Measurements from ENCODE around the gene TNS1. TPM values are rescaled to one million over a fixed set of nuclear protein-coding genes. Genes with fewer than 3 reads are reported as not detected.

Gene TNS1
- total RNA-seq, 1 experiment from 2014 or later, result 6.2 TPM

DNA sequence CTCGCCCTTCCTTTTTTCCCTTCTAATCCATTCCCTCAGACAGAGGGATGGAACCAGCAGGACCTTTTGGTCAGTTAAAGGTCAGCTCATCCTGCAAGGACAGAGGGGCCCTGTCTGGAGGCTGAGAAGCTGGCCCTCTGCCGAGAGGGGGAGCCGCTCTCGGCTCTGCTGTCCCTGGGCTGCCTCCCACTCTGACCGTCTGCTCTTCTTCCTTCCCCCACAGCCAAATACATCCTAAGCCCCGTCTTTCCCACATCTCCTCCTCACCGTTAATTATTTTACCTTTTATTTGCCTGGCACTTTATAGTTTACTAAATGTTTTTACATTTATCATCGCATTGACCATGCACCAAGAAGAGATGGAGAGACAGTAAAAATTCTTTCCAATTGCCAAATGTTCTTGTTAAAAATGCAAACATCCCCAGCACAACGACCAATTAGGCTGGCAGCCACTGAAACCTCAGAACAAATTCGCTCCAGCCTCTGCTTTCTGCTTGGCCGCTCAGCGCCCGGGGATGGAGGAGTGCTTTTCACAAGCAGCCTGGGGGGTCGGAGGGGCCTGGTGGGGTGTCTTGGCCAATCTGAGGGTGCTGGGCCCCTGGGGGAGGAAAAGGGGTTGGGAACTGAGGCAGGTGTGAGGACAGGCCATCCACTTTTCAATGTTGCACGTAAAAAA lies 123.7 kb downstream of the TNS1 start (continued):
- TF ChIP-seq POLR2AphosphoS5 (IDR thresholded peaks at IDR 0.05; ENCODE audit: low read depth, low read length), result no peak
- TF ChIP-seq SP1 (IDR thresholded peaks at IDR 0.05; ENCODE audit: low read depth), result no peak
- TF ChIP-seq CEBPB (IDR thresholded peaks at IDR 0.05; ENCODE audit: low read depth), result no peak
- TF ChIP-seq, protein P1, sequence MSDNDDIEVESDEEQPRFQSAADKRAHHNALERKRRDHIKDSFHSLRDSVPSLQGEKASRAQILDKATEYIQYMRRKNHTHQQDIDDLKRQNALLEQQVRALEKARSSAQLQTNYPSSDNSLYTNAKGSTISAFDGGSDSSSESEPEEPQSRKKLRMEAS (IDR thresholded peaks at IDR 0.05), result no peak
- no peak for TF ChIP-seq SRF (IDR thresholded peaks at IDR 0.05; ENCODE audit: low read depth)
- no peak for TF ChIP-seq POLR2A (IDR thresholded peaks at IDR 0.05; ENCODE audit: borderline replicate concordance, extremely low read depth, insufficient read depth, insufficient read length)
- TF ChIP-seq ZNF274 (IDR thresholded peaks at IDR 0.05; ENCODE audit: low read depth, low read length), result no peak
- no peak for TF ChIP-seq CBX3 (IDR thresholded peaks at IDR 0.05; ENCODE audit: low read depth)
- TF ChIP-seq, protein P2, sequence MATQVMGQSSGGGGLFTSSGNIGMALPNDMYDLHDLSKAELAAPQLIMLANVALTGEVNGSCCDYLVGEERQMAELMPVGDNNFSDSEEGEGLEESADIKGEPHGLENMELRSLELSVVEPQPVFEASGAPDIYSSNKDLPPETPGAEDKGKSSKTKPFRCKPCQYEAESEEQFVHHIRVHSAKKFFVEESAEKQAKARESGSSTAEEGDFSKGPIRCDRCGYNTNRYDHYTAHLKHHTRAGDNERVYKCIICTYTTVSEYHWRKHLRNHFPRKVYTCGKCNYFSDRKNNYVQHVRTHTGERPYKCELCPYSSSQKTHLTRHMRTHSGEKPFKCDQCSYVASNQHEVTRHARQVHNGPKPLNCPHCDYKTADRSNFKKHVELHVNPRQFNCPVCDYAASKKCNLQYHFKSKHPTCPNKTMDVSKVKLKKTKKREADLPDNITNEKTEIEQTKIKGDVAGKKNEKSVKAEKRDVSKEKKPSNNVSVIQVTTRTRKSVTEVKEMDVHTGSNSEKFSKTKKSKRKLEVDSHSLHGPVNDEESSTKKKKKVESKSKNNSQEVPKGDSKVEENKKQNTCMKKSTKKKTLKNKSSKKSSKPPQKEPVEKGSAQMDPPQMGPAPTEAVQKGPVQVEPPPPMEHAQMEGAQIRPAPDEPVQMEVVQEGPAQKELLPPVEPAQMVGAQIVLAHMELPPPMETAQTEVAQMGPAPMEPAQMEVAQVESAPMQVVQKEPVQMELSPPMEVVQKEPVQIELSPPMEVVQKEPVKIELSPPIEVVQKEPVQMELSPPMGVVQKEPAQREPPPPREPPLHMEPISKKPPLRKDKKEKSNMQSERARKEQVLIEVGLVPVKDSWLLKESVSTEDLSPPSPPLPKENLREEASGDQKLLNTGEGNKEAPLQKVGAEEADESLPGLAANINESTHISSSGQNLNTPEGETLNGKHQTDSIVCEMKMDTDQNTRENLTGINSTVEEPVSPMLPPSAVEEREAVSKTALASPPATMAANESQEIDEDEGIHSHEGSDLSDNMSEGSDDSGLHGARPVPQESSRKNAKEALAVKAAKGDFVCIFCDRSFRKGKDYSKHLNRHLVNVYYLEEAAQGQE (IDR thresholded peaks at IDR 0.05; ENCODE audit: low read depth), result no peak

DNA sequence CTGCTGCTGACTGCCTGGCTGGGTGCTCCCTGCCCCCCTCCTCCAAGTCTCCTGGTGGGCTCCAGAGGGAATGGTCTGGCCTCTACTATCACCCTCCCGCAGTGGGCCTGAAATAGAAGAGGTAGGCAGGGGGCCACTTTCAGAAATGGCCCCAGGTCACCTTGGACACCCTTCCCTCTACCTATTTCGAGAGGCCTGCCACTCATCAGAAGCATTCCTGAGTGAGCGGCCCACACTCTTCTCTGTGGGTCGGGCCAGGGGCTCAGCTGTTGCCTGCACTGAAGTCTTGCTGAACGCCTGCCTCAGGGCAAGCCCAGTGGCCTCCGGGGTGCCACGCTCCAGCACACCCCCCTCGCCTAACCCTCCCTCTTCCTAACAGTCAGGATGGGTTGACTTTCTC lies 124.9 kb downstream of the TNS1 start:
- CTCF ChIA-PET, result no interaction called here
- H3K4me2 ChIP-seq (ENCODE audit: low read length), result no peak overlapping the region

More for the DNA sequence above, 124.9 kb downstream of the TNS1 start:
- Histone ChIP-seq H3K9me2 (ENCODE audit: insufficient read depth) (no peaks in the 10 kb centered on the region), H3K4me3 (replicated peaks in 1 of 2; ENCODE audit: low read depth in 1 of 2, low read length in 2 of 2) (no peak overlapping the region), H3K27me3 (ENCODE audit: insufficient read depth, low read length) (no peaks in the 10 kb centered on the region), H4K20me1 (ENCODE audit: insufficient read depth) (no peaks in the 10 kb centered on the region), H3K9ac (ENCODE audit: low read length) (no peak overlapping the region), H3K36me3 (ENCODE audit: control insufficient read depth in 1 of 2, insufficient read depth in 2 of 2, low read length in 2 of 2) (no peaks in the 10 kb centered on the region), H3K79me2 (ENCODE audit: insufficient read depth, low read length) (no peaks in the 10 kb centered on the region), H3K9me3 (ENCODE audit: control insufficient read depth in 1 of 2, insufficient read depth in 1 of 2, low read depth in 1 of 2, low read length in 2 of 2) (no peaks in the 10 kb centered on the region), H2AFZ (ENCODE audit: low read depth, low read length, poor library complexity, severe bottlenecking) (no peak overlapping the region), H3K27ac (ENCODE audit: low read depth, low read length) (no peak overlapping the region), H3K4me1 (ENCODE audit: control insufficient read depth in 1 of 2, insufficient read depth in 2 of 2, low read length in 2 of 2) (no peaks in the 10 kb centered on the region)
- no peak for ATAC-seq
- intact Hi-C loops (cut with micrococcal nuclease), result no loop called here
- BruUV-seq (replicated peaks), result no TSS peak
- RAD21 ChIA-PET (ENCODE audit: low non-redundant PET in 1 of 2, low total read pairs in 2 of 2, uncharacterized antibody in 2 of 2, unreplicated experiment in 2 of 2), result no interaction called here
- POLR2A ChIA-PET, result no interaction called here
- TF ChIP-seq EZH2phosphoT487 (IDR thresholded peaks at IDR 0.05; ENCODE audit: borderline replicate concordance), result no peak
- TF ChIP-seq, protein P1 (IDR thresholded peaks at IDR 0.05), result no peak
- TF ChIP-seq TCF7L2 (IDR thresholded peaks at IDR 0.05; ENCODE audit: borderline replicate concordance, extremely low read depth, insufficient read depth, insufficient read length), result no peak
- no peak for TF ChIP-seq POLR2A (IDR thresholded peaks at IDR 0.05; ENCODE audit: borderline replicate concordance, extremely low read depth, insufficient read depth, insufficient read length)
- TF ChIP-seq CBX3 (IDR thresholded peaks at IDR 0.05; ENCODE audit: low read depth), result no peak
- no peak for TF ChIP-seq FOSL1 (IDR thresholded peaks at IDR 0.05; ENCODE audit: low read depth)
- TF ChIP-seq ZNF274 (IDR thresholded peaks at IDR 0.05; ENCODE audit: low read depth, low read length), result no peak
- TF ChIP-seq EGR1 (IDR thresholded peaks at IDR 0.05; ENCODE audit: low read depth), result no peak
- TF ChIP-seq, protein P3, sequence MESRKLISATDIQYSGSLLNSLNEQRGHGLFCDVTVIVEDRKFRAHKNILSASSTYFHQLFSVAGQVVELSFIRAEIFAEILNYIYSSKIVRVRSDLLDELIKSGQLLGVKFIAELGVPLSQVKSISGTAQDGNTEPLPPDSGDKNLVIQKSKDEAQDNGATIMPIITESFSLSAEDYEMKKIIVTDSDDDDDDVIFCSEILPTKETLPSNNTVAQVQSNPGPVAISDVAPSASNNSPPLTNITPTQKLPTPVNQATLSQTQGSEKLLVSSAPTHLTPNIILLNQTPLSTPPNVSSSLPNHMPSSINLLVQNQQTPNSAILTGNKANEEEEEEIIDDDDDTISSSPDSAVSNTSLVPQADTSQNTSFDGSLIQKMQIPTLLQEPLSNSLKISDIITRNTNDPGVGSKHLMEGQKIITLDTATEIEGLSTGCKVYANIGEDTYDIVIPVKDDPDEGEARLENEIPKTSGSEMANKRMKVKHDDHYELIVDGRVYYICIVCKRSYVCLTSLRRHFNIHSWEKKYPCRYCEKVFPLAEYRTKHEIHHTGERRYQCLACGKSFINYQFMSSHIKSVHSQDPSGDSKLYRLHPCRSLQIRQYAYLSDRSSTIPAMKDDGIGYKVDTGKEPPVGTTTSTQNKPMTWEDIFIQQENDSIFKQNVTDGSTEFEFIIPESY (IDR thresholded peaks at IDR 0.05; ENCODE audit: extremely low read depth, insufficient replicate concordance, low read length), result no peak
- DNase-seq (ENCODE audit: low read depth, low spot score), result no peak

Data from HCT116 (cell line).